H9 (cell line): ENCODE data around the gene PIP4K2A. TPM values are rescaled to one million over a fixed set of nuclear protein-coding genes. Genes with fewer than 3 reads are reported as not detected.

Experiments
- DNase-seq: peaks from one replicate; pipeline ENCODE4 v3.0.0-alpha.2; 2017
- H2AFZ ChIP-seq: one replicate; pipeline ENCODE4 v1.6.1; 2013; ENCODE audit warnings: mild to moderate bottlenecking, low read length, control low read depth, moderate library complexity
- H2AK5ac ChIP-seq: 2 replicates; pipeline ENCODE4 v1.6.1; 2013; ENCODE audit warnings: low read length, control low read depth, mixed read lengths; ENCODE audit not compliant: insufficient read length
- H2BK120ac ChIP-seq: one replicate; pipeline ENCODE4 v1.6.1; 2013; ENCODE audit warnings: low read depth, mild to moderate bottlenecking, low read length, control low read depth, inconsistent platforms; ENCODE audit not compliant: poor library complexity, severe bottlenecking
- H2BK12ac ChIP-seq: 2 replicates; pipeline ENCODE4 v1.6.1; 2013; ENCODE audit warnings: low read length, control low read depth, mixed read lengths, low read depth; ENCODE audit not compliant: insufficient read length
- H2BK15ac ChIP-seq: 2 replicates; pipeline ENCODE4 v1.6.1; 2013; ENCODE audit warnings: low read depth, low read length, control low read depth
- H2BK20ac ChIP-seq: one replicate; pipeline ENCODE4 v1.6.1; 2013; ENCODE audit warnings: low read depth, mild to moderate bottlenecking, low read length, control low read depth, inconsistent platforms; ENCODE audit not compliant: poor library complexity, severe bottlenecking
- H2BK5ac ChIP-seq: 2 replicates; pipeline ENCODE4 v1.6.1; 2013; ENCODE audit warnings: low read length, control low read depth, mixed read lengths; ENCODE audit not compliant: insufficient read length
- H3K14ac ChIP-seq: 2 replicates; pipeline ENCODE4 v1.6.1; 2013; ENCODE audit warnings: low read length, control low read depth; ENCODE audit not compliant: insufficient read depth
- H3K18ac ChIP-seq: 2 replicates; pipeline ENCODE4 v1.6.1; 2013; ENCODE audit warnings: low read depth, mild to moderate bottlenecking, mixed read lengths, low read length, control low read depth; ENCODE audit not compliant: insufficient read length
- H3K23ac ChIP-seq: 2 replicates; pipeline ENCODE4 v1.6.1; 2013; ENCODE audit warnings: low read length, control low read depth, mixed read lengths, low read depth; ENCODE audit not compliant: insufficient read length
- H3K23me2 ChIP-seq: 2 replicates; pipeline ENCODE4 v1.6.1; 2013; ENCODE audit warnings: low read depth, mild to moderate bottlenecking, mixed read lengths, low read length, control low read depth; ENCODE audit not compliant: insufficient read length, poor library complexity, severe bottlenecking
- H3K27ac ChIP-seq: 2 replicates; pipeline ENCODE4 v1.5.1; 2013; ENCODE audit warnings: low read length, control low read depth, mixed read lengths, low read depth; ENCODE audit not compliant: insufficient read length
- H3K27me3 ChIP-seq: 2 replicates; pipeline ENCODE4 v1.6.1; 2013; ENCODE audit warnings: low read length, control low read depth, inconsistent platforms; ENCODE audit not compliant: insufficient read depth
- H3K4ac ChIP-seq: 2 replicates; pipeline ENCODE4 v1.6.1; 2013; ENCODE audit warnings: low read depth, mild to moderate bottlenecking, control low read depth, inconsistent platforms, low read length, moderate library complexity
- H3K4me1 ChIP-seq: 2 replicates; pipeline ENCODE4 v1.6.1; 2013; ENCODE audit warnings: low read length, control low read depth, inconsistent platforms; ENCODE audit not compliant: insufficient read depth
- H3K4me2 ChIP-seq: 2 replicates; pipeline ENCODE4 v1.6.1; 2013; ENCODE audit warnings: low read length, control low read depth, mixed read lengths; ENCODE audit not compliant: insufficient read length, insufficient read depth
- H3K56ac ChIP-seq: 2 replicates; pipeline ENCODE4 v1.6.1; 2013; ENCODE audit warnings: low read depth, mild to moderate bottlenecking, mixed read lengths, low read length, control low read depth; ENCODE audit not compliant: insufficient read length
- H3K79me1 ChIP-seq: 2 replicates; pipeline ENCODE4 v1.6.1; 2013; ENCODE audit warnings: low read depth, mild to moderate bottlenecking, moderate library complexity, low read length, control low read depth, inconsistent platforms; ENCODE audit not compliant: insufficient read depth, poor library complexity, severe bottlenecking
- H3K79me2 ChIP-seq: 2 replicates; pipeline ENCODE4 v1.6.1; 2013; ENCODE audit warnings: low read length, control low read depth, inconsistent platforms; ENCODE audit not compliant: insufficient read depth
- H3K9ac ChIP-seq: 2 replicates; pipeline ENCODE4 v1.6.1; 2013; ENCODE audit warnings: low read length, control low read depth, mixed read lengths; ENCODE audit not compliant: insufficient read length; ENCODE audit errors: extremely low read depth
- H3K9me3 ChIP-seq: one replicate; pipeline ENCODE4 v1.6.1; 2013; ENCODE audit warnings: low read depth, low read length, inconsistent platforms; ENCODE audit not compliant: control insufficient read depth
- H3T11ph ChIP-seq: one replicate; pipeline ENCODE4 v1.6.1; 2013; ENCODE audit warnings: mild to moderate bottlenecking, low read length, control low read depth, inconsistent platforms
- H4K20me1 ChIP-seq: one replicate; pipeline ENCODE4 v1.6.1; 2013; ENCODE audit not compliant: control insufficient read depth, insufficient read length, insufficient read depth
- H4K5ac ChIP-seq: 2 replicates; pipeline ENCODE4 v1.6.1; 2013; ENCODE audit warnings: low read depth, mild to moderate bottlenecking, mixed read lengths, low read length, control low read depth; ENCODE audit not compliant: insufficient read length
- H4K8ac ChIP-seq: replicated peaks from 2 replicates; pipeline ENCODE4 v1.6.1; 2013; ENCODE audit warnings: low read length, control low read depth, mixed read lengths, low read depth; ENCODE audit not compliant: insufficient read length
- H4K91ac ChIP-seq: 2 replicates; pipeline ENCODE4 v1.6.1; 2013; ENCODE audit warnings: low read depth, mild to moderate bottlenecking, moderate library complexity, mixed read lengths, low read length, control low read depth; ENCODE audit not compliant: insufficient read length
- H3K27ac Mint-ChIP-seq, 3 experiments: 2 replicates in 2 of 3; 3 replicates in 1 of 3; pipeline ENCODE4 v1.8.0; 2020 to 2021; ENCODE audit warnings: mixed read lengths in 3 of 3, mild to moderate bottlenecking in 1 of 3, moderate library complexity in 1 of 3
- H3K27me3 Mint-ChIP-seq: 2 replicates; pipeline ENCODE4 v1.8.0; 2021; ENCODE audit warnings: low read depth, mild to moderate bottlenecking, moderate library complexity, mixed read lengths
- H3K36me3 Mint-ChIP-seq, 3 experiments: 2 replicates in 2 of 3; 3 replicates in 1 of 3; pipeline ENCODE4 v1.8.0; 2020 to 2021; ENCODE audit warnings: low read depth in 3 of 3, mixed read lengths in 3 of 3; ENCODE audit not compliant: insufficient read depth in 1 of 3
- H3K4me1 Mint-ChIP-seq, 2 experiments: 2 replicates each; pipeline ENCODE4 v1.8.0; 2020; ENCODE audit warnings: mixed read lengths in 2 of 2
- H3K4me3 Mint-ChIP-seq, 2 experiments: 2 replicates in 1 of 2; 3 replicates in 1 of 2; pipeline ENCODE4 v1.8.0; 2020 to 2021; ENCODE audit warnings: mild to moderate bottlenecking in 2 of 2, mixed read lengths in 2 of 2, moderate library complexity in 1 of 2
- H3K9me3 Mint-ChIP-seq, 2 experiments: 2 replicates in 1 of 2; 3 replicates in 1 of 2; pipeline ENCODE4 v1.8.0; 2020; ENCODE audit warnings: mild to moderate bottlenecking in 2 of 2, mixed read lengths in 2 of 2, moderate library complexity in 1 of 2
- WGBS: extraction: QIAGEN DNeasy Blood & Tissue Kit; methylation state at CpG from one replicate; pipeline ENCODE4 v1.1.7; 2013; ENCODE audit warnings: missing lambda C conversion rate, low lambda C conversion rate, mixed read lengths; ENCODE audit not compliant: insufficient read length; ENCODE audit errors: extremely low coverage; 5-methylcytosine and 5-hydroxymethylcytosine counted together
- total RNA-seq: library from RNA; stranded (reverse); gene quantifications from 2 replicates; pipeline ENCODE4 v1.2.1, GENCODE V29; 2021
- TF ChIP-seq, protein P1 (sequence below): fragments of 200-600 bp; sonication (generic); conservative IDR thresholded peaks from 3 replicates; pipeline ENCODE4 v1.8.0; 2021; ENCODE audit warnings: antibody characterized with exemption, mild to moderate bottlenecking

The PIP4K2A gene
- total RNA-seq, 1 experiment from 2014 or later = 33.6 TPM

DNA sequence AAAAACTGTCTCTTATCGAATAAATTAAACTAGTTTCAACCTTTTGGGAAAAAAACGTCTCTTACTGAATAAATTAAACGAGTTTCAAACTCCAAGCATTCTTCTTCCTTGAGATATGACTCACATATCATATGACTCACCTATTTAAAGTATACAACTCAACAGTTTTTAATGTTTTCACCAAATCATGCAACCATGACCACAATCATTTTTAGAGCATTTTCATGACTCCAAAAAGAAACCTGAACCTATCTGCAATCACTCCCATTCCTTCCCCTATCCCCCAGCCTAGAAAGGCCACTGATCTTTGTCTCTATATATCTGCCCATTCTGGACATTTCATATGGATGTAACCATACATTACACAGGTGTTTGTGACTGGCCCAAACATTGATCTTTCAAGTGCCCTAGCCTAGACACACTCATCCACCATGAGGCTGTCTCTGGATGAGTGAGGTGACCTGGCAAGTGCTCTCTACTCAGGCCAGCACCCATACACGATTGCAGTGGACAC, 115.3 kb downstream of the PIP4K2A start:
- Mint-ChIP-seq H3K4me3 (no peak overlapping the region), H3K9me3 (no peaks in the 10 kb centered on the region), H3K4me1 (peaks cover 5 to 12% of the 10 kb centered on the region in 2 experiments; a peak in 3 of 4 replicates), H3K36me3 (peaks cover 0 to 10% (median 6%) of the 10 kb centered on the region in 3 experiments; a peak in 5 of 7 replicates), H3K27ac (no peak overlapping the region), H3K27me3 (no peaks in the 10 kb centered on the region)
- Histone ChIP-seq H2AK5ac (no peak overlapping the region), H3K27ac (no peak overlapping the region), H2AFZ (no peak overlapping the region), H3K4me2 (no peak overlapping the region), H2BK15ac (no peak overlapping the region), H4K91ac (no peak overlapping the region), H2BK20ac (no peak overlapping the region), H4K20me1 (no peaks in the 10 kb centered on the region), H3K23ac (no peak overlapping the region), H4K5ac (no peak overlapping the region), H3K9ac (no peak overlapping the region), H3K18ac (no peak overlapping the region), H2BK5ac (no peak overlapping the region), H3K23me2 (no peaks in the 10 kb centered on the region), H3T11ph (no peak overlapping the region), H3K14ac (no peak overlapping the region), H3K27me3 (no peaks in the 10 kb centered on the region), H3K79me1 (no peaks in the 10 kb centered on the region), H2BK120ac (no peak overlapping the region), H3K4ac (no peak overlapping the region), H3K4me1 (peaks cover 2% of the 10 kb centered on the region; the same call in 1 of the 2 replicates), H3K9me3 (no peaks in the 10 kb centered on the region), H2BK12ac (no peak overlapping the region), H3K56ac (no peak overlapping the region), H3K79me2 (no peaks in the 10 kb centered on the region), H4K8ac (no peak overlapping the region)
- no CpG with 5 or more reads among the region's 4 CpGs for WGBS
- TF ChIP-seq, protein P1, sequence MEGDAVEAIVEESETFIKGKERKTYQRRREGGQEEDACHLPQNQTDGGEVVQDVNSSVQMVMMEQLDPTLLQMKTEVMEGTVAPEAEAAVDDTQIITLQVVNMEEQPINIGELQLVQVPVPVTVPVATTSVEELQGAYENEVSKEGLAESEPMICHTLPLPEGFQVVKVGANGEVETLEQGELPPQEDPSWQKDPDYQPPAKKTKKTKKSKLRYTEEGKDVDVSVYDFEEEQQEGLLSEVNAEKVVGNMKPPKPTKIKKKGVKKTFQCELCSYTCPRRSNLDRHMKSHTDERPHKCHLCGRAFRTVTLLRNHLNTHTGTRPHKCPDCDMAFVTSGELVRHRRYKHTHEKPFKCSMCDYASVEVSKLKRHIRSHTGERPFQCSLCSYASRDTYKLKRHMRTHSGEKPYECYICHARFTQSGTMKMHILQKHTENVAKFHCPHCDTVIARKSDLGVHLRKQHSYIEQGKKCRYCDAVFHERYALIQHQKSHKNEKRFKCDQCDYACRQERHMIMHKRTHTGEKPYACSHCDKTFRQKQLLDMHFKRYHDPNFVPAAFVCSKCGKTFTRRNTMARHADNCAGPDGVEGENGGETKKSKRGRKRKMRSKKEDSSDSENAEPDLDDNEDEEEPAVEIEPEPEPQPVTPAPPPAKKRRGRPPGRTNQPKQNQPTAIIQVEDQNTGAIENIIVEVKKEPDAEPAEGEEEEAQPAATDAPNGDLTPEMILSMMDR = no peak
- no peak for DNase-seq
